Measurements from ENCODE around the gene EPOP.

- no peak for TF ChIP-seq CTCF (IDR thresholded peaks at IDR 0.05; ENCODE audit: poor library complexity)
- TF ChIP-seq EZH2phosphoT487 (IDR thresholded peaks at IDR 0.05; ENCODE audit: low read depth, severe bottlenecking, unreplicated experiment) = no peak
Observed at GRCh38 chr17:38702166-38702915, 27.6 kb upstream of the EPOP start.
